Common myeloid progenitor, CD34-positive (primary cell): ENCODE measurements around the gene PKP1.

Source experiments
- CTCF ChIA-PET: fragments of 350-600 bp; sonication (Branson Sonifier 250); formaldehyde crosslinking; loops from one replicate; lab custom pipeline; 2021; ENCODE audit warnings: antibody characterized with exemption; lab: Charles Lee
- POLR2A ChIA-PET: fragments of 350-600 bp; sonication (Branson Sonifier 250); formaldehyde crosslinking; loops from one replicate; lab custom pipeline; 2021; ENCODE audit warnings: antibody characterized with exemption; lab: Charles Lee
- DNase-seq, 3 donors: peaks; one replicate each; pipeline versions ENCODE4 v3.0.0 to v3.0.0-alpha.2; 2013
- H3K27ac ChIP-seq, 2 experiments: 1 replicate in 1 of 2; 2 replicates in 1 of 2; pipeline ENCODE4 v1.7.0; 2013; ENCODE audit warnings: inconsistent platforms in 2 of 2, low read length in 2 of 2, mild to moderate bottlenecking in 2 of 2, low read depth in 1 of 2, moderate library complexity in 1 of 2; ENCODE audit not compliant: severe bottlenecking in 2 of 2, insufficient read depth in 1 of 2, poor library complexity in 1 of 2
- H3K27me3 ChIP-seq, 5 experiments: replicated peaks in 2 of 5; 1 replicate in 3 of 5; 2 replicates in 2 of 5; pipeline versions ENCODE4 v1.6.1 to v1.7.0; 2013; ENCODE audit warnings: low read length in 4 of 5, mild to moderate bottlenecking in 2 of 5, moderate library complexity in 2 of 5, inconsistent platforms in 1 of 5; ENCODE audit not compliant: insufficient read depth in 5 of 5, control insufficient read depth in 4 of 5
- H3K36me3 ChIP-seq, 4 experiments: 1 replicate in 2 of 4; 2 replicates in 2 of 4; pipeline versions ENCODE4 v1.6.1 to v1.7.0; 2013; ENCODE audit warnings: low read length in 3 of 4, control low read depth in 1 of 4, mild to moderate bottlenecking in 1 of 4; ENCODE audit not compliant: control insufficient read depth in 4 of 4, insufficient read depth in 4 of 4
- H3K4me1 ChIP-seq, 4 experiments: 1 replicate in 3 of 4; 2 replicates in 1 of 4; pipeline versions ENCODE4 v1.6.1 to v1.7.1; 2013; ENCODE audit warnings: low read length in 3 of 4, mild to moderate bottlenecking in 3 of 4, control low read depth in 1 of 4, inconsistent platforms in 1 of 4, moderate library complexity in 1 of 4; ENCODE audit not compliant: control insufficient read depth in 4 of 4, insufficient read depth in 4 of 4; ENCODE audit errors: control extremely low read depth in 1 of 4
- H3K4me3 ChIP-seq, 7 experiments: 1 replicate in 4 of 7; 2 replicates in 3 of 7; pipeline versions ENCODE4 v1.5.1 to v1.7.0; 2013; ENCODE audit warnings: mild to moderate bottlenecking in 7 of 7, low read length in 6 of 7, moderate library complexity in 6 of 7, inconsistent platforms in 2 of 7, low read depth in 2 of 7, control low read depth in 1 of 7; ENCODE audit not compliant: insufficient read depth in 4 of 7, control insufficient read depth in 1 of 7; ENCODE audit errors: extremely low read depth in 1 of 7
- H3K9me3 ChIP-seq, 5 experiments: 1 replicate in 4 of 5; 2 replicates in 1 of 5; pipeline versions ENCODE4 v1.6.1 to v1.7.1; 2013; ENCODE audit warnings: low read length in 4 of 5, mild to moderate bottlenecking in 2 of 5, inconsistent platforms in 1 of 5, low read depth in 1 of 5, moderate library complexity in 1 of 5; ENCODE audit not compliant: control insufficient read depth in 4 of 5, insufficient read depth in 2 of 5; ENCODE audit errors: control extremely low read depth in 1 of 5
- WGBS: methylation state at CpG from one replicate; pipeline ENCODE4 v1.1.5; 2013; ENCODE audit not compliant: insufficient coverage; 5-methylcytosine and 5-hydroxymethylcytosine counted together

PKP1 gene

DNA sequence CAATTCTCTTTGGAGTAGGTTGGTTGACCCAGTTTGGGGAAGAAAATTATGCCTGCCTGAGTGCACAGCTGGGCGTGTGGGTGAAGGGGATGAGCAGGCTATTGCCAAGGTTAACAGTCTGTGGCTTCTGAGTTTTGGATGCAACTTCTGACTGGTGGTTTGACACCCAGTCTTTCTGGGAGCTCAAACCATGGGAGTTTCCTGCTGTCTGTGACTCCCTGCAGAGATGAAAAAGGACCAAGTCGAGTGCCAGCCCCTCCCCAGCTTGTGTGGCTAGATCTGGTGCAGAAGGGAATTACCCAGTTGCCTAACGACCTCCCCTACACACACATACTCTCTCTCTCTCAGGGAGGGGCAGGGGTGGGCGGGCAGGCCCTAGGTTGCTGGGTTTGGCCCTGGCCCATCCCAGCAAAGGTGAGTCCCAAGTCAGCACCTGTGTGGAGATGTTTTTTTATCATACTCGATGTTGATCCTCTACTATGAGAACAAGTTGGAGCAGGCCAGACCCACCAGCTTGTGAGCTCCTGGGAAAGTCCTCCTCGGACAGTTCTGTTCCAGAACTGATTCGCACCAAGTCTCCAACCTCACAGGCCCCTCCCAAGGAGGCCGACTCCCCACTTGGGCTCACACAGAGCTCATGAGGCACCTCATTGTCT lies 28.2 kb downstream of the PKP1 start:
- no peaks in the 10 kb centered on the region for H3K9me3 ChIP-seq
- DNase-seq, result no peak
- H3K27me3 ChIP-seq, result peaks cover 0 to 30% (median 13%) of the 10 kb centered on the region in 5 experiments
- no peaks in the 10 kb centered on the region for H3K36me3 ChIP-seq
- H3K27ac ChIP-seq, result no peak overlapping the region
- ChIA-PET POLR2A (no interaction called here), CTCF (interaction anchor here (1.1 to 1.9 kb wide), 2 partner anchors 49 to 57 kb away, joined by 3 to 4 read pairs; no protein-coding TSS in a partner anchor)
- 72% methylated on average over 4 of the region's 8 CpGs for WGBS
- no peak overlapping the region for H3K4me3 ChIP-seq
- no peaks in the 10 kb centered on the region for H3K4me1 ChIP-seq

DNA sequence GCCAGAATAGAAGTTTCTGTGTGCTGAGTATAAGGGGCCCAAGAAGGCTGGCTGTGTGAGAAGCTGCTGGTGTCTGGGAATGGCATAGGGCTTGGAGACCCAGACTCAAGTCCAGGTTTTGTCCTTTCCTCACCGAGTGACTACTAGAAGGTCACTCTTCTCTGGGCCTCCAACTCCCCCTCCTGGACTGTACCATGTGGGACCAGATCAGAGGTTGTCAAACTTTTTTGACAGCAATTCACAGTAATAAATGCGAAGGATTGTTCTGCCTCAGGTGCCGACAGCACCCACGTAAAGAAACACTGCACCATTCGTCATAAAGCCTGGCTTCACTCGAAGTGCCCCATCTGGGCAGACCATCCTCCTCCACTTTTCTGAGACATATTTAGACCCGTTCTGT lies 29.0 kb downstream of the PKP1 start:
- POLR2A ChIA-PET, result no interaction called here
- no peaks in the 10 kb centered on the region for H3K4me1 ChIP-seq
- no peak overlapping the region for H3K4me3 ChIP-seq

DNA sequence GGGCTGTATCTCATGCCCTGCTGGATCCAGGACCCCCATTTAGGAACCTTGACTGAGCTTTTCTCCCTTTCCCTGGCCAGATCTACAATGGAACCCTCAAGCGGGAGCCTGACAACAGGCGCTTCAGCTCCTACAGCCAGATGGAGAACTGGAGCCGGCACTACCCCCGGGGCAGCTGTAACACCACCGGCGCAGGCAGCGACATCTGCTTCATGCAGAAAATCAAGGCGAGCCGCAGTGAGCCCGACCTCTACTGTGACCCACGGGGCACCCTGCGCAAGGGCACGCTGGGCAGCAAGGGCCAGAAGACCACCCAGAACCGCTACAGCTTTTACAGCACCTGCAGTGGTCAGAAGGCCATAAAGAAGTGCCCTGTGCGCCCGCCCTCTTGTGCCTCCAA lies 29.8 kb downstream of the PKP1 start:
- no peaks in the 10 kb centered on the region for H3K9me3 ChIP-seq
- POLR2A ChIA-PET, result no interaction called here
- no peak for DNase-seq
- H3K4me3 ChIP-seq, result no peak overlapping the region
- no peak overlapping the region for H3K27ac ChIP-seq
- CTCF ChIA-PET, result interaction anchor here (1.9 kb wide), 1 partner anchor 59 kb away, joined by 4 read pairs; no protein-coding TSS in a partner anchor
- WGBS, result 97% methylated on average over 13 of the region's 16 CpGs
- H3K4me1 ChIP-seq, result no peaks in the 10 kb centered on the region
- peaks cover 0 to 25% (median 12%) of the 10 kb centered on the region in 5 experiments for H3K27me3 ChIP-seq
- H3K36me3 ChIP-seq, result no peaks in the 10 kb centered on the region

More for the DNA sequence above, 29.0 kb downstream of the PKP1 start:
- Histone ChIP-seq H3K27me3 (peaks cover 0 to 29% (median 12%) of the 10 kb centered on the region in 5 experiments), H3K36me3 (no peaks in the 10 kb centered on the region), H3K27ac (no peak overlapping the region), H3K9me3 (no peaks in the 10 kb centered on the region)
- CTCF ChIA-PET, result interaction anchor here (1.9 kb wide), 1 partner anchor 58 kb away, joined by 4 read pairs; no protein-coding TSS in a partner anchor
- no peak for DNase-seq
- WGBS, result 95% methylated on average over 7 of the region's 7 CpGs

DNA sequence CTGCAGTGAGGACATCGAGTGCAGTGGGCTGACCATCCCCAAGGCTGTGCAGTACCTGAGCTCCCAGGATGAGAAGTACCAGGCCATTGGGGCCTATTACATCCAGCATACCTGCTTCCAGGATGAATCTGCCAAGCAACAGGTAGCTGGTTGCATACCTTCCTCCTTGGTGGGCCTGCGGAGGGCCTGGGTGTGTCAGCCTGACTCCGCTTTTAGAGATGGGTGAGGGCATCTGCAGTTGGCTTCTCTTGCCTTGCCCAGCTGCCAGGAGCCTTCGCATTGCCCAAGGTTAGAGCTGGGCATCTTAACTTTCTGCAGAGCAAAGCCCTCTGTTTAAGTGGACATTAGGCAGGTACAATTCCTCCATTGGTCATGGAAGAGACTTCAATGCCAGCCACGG lies 33.2 kb downstream of the PKP1 start:
- Histone ChIP-seq H3K4me3 (no peak overlapping the region), H3K4me1 (no peaks in the 10 kb centered on the region), H3K27me3 (peaks cover 0 to 6% (median 0%) of the 10 kb centered on the region in 5 experiments), H3K9me3 (no peaks in the 10 kb centered on the region), H3K27ac (no peak overlapping the region), H3K36me3 (no peaks in the 10 kb centered on the region)
- ChIA-PET CTCF (interaction anchor here (1.5 to 1.9 kb wide), 2 partner anchors 13 to 31 kb away, joined by 5 to 10 read pairs; no protein-coding TSS in a partner anchor), POLR2A (no interaction called here)
- no peak for DNase-seq
- 95% methylated on average over 5 of the region's 5 CpGs for WGBS

DNA sequence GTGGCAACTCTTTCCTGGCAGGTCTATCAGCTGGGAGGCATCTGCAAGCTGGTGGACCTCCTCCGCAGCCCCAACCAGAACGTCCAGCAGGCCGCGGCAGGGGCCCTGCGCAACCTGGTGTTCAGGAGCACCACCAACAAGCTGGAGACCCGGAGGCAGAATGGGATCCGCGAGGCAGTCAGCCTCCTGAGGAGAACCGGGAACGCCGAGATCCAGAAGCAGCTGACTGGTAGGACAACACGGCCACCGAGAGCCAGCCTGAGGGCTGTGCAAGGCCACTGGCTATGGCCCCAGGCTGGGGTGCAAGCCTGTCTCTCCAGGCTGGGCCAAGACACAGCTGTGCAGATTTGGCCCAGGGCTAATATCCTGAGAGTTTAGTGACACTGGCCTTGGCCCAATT lies 34.2 kb downstream of the PKP1 start:
- H3K36me3 ChIP-seq, result no peaks in the 10 kb centered on the region
- H3K4me1 ChIP-seq, result no peaks in the 10 kb centered on the region
- H3K27ac ChIP-seq, result no peak overlapping the region
- WGBS, result 97% methylated on average over 11 of the region's 13 CpGs
- CTCF ChIA-PET, result interaction anchor here (1.5 kb wide), 1 partner anchor 14 kb away, joined by 5 read pairs; no protein-coding TSS in a partner anchor
- H3K27me3 ChIP-seq, result peaks cover 0 to 6% (median 0%) of the 10 kb centered on the region in 5 experiments
- POLR2A ChIA-PET, result no interaction called here
- H3K4me3 ChIP-seq, result no peak overlapping the region
- DNase-seq, result no peak
- no peaks in the 10 kb centered on the region for H3K9me3 ChIP-seq

DNA sequence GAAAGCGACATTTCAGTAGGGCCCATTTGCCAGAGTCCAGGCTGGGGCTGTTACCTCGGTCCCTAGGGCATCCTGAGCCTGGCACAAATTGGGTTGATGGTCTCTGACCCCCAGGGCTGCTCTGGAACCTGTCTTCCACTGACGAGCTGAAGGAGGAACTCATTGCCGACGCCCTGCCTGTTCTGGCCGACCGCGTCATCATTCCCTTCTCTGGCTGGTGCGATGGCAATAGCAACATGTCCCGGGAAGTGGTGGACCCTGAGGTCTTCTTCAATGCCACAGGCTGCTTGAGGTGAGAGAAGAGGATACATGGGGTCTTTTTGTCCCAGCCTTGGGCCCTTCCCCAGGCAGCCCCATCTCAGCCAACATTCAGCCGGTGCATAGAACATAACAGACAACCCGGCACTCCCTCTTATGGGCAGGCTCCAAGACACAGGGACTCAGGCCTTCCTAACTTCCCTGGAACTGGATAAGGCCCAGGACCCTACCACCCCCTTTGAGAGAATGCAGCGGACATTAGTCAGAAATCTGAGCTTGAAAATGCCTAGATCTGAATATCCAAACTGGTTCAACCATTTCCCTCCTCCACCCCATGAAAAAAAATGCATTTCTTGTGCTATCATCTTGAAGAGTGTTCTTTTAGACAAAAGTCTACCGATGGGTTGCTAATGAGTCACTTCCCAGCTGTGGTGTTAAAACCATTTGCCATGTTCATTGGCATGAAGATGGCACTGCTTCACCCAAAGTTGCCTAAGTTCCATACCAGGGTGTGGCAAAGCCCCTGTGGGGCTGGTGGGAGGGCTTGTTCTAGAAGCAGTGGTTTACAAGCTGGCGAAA lies 35.4 kb downstream of the PKP1 start:
- ChIA-PET POLR2A (no interaction called here), CTCF (no interaction called here)
- Histone ChIP-seq H3K9me3 (no peaks in the 10 kb centered on the region), H3K4me1 (no peaks in the 10 kb centered on the region), H3K4me3 (no peak overlapping the region), H3K27ac (no peak overlapping the region), H3K36me3 (no peaks in the 10 kb centered on the region), H3K27me3 (peaks cover 0 to 6% (median 0%) of the 10 kb centered on the region in 5 experiments)
- no peak for DNase-seq
- 87% methylated on average over 11 of the region's 15 CpGs for WGBS

DNA sequence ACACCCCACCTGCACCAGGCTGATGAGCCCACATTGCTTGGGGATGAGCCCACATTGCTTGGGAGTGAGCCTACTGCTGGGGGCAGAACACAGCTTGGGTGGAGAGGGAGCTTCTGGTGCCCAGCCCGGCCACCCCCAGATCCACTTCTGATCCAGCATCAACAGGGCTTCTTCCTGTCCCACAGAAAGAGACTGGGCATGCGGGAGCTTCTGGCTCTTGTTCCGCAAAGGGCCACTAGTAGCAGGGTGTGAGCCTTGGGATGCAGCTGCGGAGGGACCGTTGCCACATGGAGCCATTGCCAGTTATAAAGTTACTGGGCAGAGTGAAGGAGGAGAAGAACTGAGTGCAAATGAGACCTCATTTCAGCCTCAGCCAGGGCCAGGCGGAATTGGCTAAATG lies 36.3 kb downstream of the PKP1 start:
- no peak overlapping the region for H3K27ac ChIP-seq
- H3K36me3 ChIP-seq, result no peaks in the 10 kb centered on the region
- H3K4me3 ChIP-seq, result no peak overlapping the region
- WGBS, result 98% methylated on average over 6 of the region's 6 CpGs
- no peak for DNase-seq
- H3K4me1 ChIP-seq, result no peaks in the 10 kb centered on the region
- ChIA-PET POLR2A (no interaction called here), CTCF (no interaction called here)
- peaks cover 0 to 6% (median 0%) of the 10 kb centered on the region in 5 experiments for H3K27me3 ChIP-seq
- H3K9me3 ChIP-seq, result no peaks in the 10 kb centered on the region
